Stimulated activated CD4-positive, alpha-beta T cell treated with anti-CD3 and anti-CD28 coated beads, Interleukin-1b, Interleukin-23, amount 100 ng/mL, for 24 hours (primary cell): ENCODE results near the gene EIF2B4.

Source experiments
- DNase-seq, 4 experiments: peaks; one replicate each; pipeline ENCODE4 v3.0.0-alpha.2; 2020; ENCODE audit warnings: low read depth in 4 of 4, low spot score in 1 of 4

EIF2B4 gene

DNA sequence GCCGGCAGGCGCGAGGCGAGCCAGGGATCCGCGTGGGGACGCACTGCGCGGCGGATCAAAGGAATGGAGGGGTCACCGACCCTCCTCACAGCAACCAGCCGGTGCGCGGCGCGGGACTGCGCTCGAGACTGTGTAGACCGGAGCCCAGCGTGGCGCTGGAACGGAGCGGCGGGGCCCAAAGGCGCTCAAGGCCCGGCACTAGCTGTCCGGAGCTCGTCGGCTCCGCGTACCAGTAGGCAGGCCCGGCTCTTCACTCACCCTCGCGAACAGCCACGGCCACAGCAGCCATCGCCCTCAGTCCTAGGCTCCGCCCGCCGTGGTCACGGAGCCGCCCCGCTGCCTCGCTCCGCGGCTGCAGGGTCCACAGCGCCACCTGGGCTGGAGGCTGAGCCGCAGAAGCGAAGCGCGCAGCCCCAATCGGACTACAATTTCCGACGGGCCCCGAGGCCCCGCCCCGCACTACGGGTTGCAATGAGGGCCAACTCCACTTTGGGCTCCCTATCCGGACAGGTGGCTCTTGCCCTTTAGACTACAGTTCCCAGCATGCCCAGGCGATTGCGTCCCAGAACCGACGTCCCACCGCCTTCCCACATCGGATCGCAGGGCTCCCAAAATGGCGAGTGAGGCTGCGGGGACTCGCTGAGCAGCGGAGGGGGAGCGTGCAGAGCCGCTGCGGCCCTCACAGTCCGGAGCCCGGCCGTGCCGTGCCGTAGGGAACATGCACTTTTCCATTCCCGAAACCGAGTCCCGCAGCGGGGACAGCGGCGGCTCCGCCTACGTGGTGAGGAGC is at the start of gene EIF2B4, which contains the start of gene SNX17:
TSS of gene EIF2B4 (minus strand) at position 313 of the 790 bp plus-strand sequence. CDS start at position 289, 24 bp downstream.
TSS of gene SNX17 (plus strand) at position 591 of the 790 bp plus-strand sequence. CDS start at position 719, 128 bp downstream.
- DNase-seq: peak; percentile 93 to 99 (median 97)

DNA sequence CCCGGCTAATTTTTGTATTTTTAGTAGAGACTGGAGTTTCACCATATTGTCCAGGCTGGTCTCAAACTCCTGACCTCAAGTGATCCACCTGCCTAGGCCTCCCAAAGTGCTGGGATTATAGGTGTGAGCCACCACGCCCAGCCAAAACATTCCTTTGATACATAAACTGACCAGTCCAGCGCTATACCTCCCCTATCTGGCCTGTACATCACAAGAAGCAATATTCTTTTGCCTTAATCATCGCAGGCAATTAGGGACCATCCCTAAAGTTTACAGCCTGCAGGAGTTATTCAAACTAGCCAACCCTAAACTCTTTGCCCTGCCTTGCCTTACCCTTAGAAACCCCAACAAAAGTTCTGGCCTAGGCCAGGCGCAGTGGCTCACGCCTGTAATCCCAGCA is 46.0 kb upstream of the EIF2B4 start:
- no peak for DNase-seq

DNA sequence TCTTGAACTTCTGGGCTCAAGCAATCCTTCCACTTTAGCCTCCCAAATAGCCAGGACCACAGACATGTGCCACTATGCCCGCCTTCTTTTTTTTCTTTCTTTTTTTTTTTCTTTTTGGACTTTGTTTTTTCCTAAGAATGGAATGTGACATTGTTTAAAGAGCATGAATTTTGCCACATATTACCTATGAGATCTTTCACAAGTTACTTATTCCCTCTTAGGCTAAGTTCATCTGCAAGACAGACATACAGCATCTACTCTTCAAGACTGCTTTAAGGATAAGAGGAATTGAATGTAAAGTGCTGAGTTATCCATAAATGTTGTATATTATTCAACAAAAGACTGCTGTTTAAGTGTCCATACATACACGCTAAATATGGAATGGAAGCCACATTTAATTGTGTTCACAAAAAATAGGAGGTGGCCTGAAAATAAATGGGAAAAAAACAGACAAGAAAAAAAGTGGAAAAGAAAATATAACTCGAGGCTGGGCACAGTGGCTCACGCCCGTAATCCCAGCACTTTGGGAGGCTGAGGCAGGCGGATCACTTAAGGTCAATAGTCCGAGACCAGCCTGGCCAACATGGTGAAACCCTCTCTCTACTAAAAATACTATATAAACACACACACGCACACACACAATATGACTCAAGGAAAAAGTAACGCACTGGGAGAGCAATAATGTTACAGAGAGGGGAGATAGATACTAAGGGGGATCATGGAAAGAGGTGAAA is 42.4 kb upstream of the EIF2B4 start:
- no peak for DNase-seq

DNA sequence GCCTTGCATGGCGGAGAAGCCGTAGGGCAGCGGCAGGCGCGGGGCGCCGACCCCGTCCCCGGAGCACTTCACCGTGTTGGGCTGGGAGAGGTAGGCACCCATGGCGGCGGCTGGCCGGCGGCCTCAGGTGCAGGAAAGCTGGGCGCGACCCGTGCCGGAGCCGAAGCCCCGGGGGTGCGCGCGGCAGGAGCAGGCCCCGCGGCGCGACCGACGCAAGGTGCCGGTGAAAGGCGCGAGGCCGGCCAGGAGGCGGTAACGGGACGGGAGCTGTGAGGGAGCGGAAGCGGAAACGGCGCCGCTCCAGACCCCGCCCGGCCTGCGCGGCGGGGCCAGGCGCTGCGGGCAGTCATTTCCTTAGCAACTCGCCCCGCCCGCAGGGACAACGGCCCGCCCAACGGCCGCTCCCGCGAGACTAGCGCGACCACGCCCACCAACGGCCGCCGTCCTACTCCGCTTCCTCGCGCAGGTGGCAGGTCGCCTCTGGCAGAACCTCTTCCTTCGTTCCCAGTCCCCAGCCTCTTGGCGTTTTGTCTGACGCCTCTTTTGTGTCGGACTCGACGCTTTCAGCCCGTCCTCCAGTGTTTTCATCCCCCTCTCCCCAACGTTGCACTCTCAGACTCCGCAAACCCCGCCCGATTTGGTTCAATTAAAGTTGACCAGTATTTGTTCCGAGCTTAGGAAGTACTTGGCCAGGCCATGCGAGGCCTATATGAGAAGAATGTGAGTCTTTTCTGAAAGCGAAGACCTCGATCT is 39.4 kb upstream of the EIF2B4 start, which contains the start of gene PPM1G:
TSS of gene PPM1G (minus strand) at position 271 of the 753 bp plus-strand sequence. CDS start at position 102, 169 bp downstream.
- peak; percentile 89 to 95 (median 95) for DNase-seq

DNA sequence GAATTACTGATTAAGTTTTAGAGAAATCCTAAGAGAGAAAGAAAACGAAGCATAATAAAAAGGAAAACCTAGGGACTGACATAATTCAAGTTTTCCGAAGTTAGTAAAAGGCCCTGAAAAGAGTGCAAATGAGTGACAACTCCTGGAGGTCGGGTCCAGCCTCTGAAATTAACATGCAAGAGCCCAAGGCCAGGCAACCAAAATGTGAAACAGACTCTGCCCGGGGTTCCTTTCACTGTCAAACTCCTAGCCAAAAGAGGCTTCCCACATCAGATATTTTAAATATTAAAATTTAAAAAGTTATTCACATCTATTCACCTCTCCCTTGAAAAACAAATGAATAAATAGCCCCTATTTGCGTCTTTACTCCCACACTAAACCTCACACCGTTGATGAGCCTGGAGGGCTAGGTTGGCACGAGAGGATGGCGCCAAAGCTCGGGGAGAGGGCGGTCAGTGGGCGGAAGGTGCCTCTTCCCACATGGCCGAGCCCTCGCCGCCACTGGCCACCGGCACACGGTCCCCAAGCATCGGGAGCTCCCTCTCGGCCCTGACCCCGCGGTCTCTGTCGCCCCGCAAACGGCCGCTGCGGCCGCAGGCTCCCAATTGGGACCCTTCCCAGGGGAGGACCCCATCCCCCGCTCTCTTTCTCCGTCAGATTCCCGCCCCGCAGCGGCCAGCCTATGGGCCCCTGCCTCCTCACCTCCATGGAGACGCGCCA is 38.6 kb upstream of the EIF2B4 start:
- peak in 1 of 4 experiments; percentile 15 for DNase-seq

DNA sequence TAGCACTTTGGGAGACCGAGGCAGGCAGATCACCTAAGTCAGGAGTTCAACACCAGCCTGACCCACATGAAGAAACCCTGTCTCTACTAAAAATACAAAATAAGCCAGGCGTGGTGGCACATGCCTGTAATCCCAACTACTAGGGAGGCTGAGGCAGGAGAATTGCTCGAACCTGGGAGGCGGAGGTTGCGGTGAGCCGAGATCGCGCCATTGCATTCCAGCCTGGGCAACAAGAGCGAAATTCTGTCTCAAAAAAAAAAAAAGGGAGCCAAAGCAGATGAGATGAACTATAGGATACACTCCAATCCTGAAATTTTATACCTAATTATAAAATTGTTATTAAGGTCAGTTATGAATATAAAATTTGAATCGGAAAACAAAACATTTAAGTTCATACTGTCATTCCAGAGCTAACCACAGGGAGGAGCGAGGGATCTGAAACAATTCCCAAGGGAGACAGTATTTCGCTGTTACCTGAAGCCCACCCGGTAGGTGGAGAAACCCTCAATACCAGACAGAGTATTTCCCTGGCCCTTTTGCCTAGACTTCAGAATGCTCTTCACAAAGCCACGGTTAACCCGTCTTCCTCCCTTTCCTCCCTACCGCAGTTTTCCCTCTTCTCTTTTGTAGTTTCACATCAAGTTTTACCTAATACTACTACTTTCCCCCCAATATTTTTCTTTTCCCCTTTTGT is 37.8 kb upstream of the EIF2B4 start:
- DNase-seq: no peak

DNA sequence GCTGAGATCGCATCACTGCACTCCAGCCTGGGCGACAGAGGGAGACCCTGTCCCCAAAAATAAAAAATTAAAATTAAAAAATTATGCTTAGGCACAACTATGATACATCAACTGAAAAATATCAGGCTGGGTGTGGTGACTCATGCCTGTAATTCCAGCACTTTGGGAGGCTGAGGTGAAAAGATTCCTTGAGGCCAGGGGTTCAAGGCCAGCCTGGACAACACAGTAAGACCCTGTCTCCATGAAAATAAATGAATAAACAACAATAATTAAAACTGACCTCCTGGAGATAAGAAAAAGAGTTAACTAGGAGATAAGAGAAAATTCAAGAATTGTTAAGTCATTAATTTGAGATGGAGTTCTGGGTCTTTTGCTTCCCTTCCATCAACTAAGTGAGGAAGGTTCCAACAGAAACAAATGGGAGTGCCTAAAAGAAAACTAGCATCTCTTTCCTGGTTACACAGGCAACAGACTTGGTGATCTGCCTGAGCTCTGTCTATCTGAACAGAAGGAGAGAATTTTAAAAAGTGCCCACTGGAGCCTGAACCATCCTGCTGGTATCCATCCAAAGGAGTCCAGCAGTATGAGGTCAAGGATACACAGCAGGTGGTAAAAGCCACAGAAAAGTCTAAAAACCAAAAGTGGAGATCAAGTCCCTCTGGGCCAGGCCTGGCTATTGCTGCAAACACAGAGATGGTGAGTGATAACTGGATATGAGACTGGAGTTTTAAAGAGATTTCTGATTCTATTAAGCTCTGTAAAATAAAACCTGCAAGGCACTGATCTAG is 30.4 kb upstream of the EIF2B4 start:
- DNase-seq: no peak

DNA sequence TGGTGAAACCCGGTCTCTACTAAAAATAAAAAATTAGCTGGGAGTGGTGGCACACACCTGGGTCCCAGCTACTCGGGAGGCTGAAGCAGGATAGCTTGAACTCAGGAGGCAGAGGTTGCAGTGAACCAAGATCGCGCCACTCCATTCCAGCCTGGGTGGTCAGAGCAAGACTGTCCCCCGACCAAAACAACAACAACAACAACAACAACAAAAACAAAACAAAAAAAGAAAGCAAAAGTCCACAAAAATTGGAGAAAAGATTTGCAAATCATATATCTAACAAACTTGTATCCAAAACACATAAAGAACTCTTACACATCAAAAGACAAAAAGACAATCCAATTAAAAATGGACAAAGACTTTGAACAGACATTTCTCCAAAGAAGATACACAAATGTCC is 28.8 kb upstream of the EIF2B4 start:
- DNase-seq: no peak

DNA sequence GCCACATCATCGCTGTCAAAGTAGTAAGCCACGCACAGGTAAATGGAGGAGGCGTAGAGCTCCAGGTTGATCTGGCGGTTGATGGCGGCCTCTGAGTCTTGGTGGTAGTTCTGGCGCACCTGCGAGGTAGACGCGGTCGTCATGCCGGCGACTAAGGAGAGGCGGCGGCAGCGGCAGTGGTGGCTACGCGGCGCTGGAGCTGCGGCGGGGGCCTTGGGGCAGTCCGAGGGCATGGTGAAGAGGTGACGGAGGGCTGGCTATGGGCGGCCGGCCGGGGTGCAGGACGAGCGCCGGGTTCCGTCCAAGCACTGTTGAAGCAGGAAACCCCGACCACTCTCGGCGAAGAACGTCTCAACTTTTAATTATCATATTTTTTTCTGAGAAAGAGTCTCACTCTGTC is 23.1 kb upstream of the EIF2B4 start:
- DNase-seq: no peak

DNA sequence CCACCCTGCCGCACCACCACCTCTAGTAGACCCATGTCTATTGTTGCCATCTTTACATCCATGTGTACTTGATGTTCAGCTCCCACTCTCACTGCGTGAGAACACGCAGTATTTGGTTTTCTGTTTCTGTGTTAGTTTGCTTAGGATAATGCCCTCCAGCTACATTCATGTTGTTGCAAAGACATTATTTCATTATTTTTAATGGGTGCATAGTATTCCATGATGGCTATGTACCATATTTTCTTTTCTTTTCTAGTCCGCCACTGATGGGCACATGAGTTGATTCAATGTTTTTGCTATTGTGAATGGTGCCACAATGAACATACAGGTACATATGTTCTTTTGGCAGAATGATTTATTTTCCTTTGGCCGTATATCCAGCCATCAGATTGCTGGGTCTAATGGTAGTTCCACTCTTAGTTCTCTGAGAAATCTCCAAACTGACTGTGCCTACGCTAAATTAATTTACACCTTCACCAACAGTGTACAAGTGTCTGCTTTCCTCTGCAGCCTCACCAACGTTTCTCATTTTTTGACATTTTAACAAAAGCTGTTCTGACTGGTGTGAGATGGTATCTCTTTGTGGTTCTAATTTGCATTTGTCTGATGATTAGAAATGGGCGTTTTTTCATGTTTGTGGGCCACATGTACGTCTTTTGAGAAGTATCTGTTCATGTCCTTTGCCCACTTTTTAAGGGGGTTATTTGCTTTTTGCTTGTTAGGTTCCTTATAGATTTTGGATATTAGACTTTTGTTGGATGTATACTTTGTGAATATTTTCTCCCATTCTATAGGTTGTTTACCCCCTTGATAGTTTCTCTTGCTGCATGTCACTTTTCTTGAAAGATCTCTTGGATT is 20.9 kb upstream of the EIF2B4 start:
- no peak for DNase-seq

DNA sequence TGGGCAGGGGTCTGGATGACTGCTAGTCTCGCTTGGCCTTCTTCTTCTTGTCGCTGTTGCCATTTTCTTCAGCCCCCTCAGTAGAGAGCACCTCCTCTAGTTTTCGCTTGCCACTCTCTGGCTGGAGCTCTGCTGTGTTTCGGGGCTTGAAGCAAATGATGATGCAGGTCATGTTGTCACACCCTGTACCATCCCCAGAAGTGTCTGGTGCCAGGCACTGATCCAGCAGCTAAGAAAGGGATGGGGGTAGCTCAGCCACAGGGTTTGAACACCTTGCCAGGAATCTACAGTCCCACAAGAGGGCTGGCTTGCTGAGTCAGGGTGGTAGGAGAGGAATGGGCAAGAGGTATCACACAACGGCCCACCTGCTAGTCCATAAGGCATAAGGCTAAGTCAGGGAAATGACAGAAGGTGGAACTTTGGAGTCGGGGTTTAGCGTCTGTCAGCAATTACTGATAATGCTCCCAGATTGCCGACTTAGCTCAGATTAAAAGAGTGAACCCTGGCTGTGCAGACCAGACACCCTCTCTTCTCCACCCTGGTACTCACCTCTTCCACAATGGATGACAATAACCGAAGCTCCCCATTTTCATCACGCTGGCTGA is 11.5 kb upstream of the EIF2B4 start:
- DNase-seq: no peak

DNA sequence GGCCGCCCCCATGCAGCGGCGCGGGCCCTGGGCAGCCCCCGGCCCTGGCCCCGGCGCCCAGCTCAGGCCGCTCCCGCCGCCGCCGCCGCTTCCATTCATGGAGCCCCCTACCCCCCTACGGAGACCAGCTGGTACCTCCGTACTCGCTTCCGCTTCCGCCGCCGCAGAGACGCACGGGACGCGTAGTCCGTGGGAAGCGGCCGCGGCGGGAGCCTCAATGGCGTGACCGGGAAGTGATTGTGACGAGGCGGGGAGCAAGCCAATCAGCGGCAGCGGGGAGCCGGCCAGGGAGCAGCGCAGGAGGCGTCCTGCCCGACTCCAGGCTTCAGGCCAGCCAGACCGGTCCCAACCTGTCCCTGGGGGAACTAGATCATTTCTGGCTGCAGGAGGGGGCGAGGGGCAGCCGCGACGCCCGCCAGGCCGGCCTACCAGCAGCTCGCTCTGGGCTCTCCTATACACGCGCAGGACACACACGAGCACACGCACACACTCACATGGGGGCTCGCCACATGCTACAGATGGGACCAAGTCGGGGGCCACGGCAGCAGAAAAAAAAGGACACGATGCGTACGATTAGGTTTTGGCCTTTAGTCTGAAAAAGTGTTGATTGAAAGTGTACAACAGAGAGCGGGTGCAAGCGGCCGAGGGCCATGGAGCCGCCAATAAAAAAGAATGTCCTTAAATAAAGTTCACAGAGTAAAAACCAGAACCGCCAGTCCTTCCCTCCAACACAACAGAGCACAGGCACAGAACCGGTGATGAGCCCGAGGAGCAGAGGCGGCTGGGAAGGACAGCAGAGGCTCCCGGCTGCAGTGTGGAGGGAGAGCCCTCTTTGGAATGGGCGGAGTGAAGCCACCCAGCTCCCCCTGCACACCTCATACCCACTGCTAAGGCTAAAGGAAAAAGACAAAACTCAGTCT is 10.7 kb upstream of the EIF2B4 start, which contains the start of gene ZNF513:
TSS of gene ZNF513 (minus strand) at position 109 of the 920 bp plus-strand sequence. CDS start 208 bp downstream, outside the sequence.
- peak; percentile 66 to 85 (median 76) for DNase-seq

DNA sequence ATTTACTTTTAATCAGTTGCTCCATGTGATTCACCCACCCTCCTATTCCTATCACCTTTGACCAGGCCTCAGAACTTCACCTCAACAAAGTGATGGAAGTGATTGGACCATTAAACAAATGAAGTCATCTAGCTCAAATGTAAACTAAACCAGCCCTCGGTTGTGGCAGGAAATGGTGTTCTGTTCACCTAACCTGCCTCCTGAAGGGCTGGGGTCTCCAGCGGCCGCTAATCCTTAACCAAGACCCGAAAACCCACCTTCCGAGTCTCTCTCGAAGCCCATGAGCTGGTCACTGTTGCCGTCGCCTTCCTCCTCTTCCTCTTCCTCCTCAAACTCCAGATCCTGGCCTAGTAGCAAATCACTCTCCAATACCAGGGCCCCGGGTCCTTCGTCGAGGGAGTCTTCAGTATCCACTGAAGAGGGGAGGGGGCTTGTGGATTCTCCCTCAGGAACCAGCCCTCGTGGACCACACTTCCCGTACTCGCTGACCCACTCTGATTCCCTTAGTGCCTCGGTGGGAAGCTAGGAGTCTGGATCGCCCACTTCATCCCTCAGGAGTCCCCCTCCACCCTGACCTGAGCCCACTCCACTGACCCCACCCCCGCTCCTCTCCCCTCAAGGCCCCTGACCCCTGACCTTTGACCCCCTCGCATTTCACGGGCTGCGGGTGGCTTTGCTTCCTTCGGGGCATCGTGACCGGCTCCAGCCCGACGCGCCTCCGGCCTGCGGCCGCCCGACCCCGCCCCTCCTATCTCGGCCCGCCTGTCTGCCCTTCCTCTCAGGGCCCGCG is 9.9 kb upstream of the EIF2B4 start:
- DNase-seq: no peak

DNA sequence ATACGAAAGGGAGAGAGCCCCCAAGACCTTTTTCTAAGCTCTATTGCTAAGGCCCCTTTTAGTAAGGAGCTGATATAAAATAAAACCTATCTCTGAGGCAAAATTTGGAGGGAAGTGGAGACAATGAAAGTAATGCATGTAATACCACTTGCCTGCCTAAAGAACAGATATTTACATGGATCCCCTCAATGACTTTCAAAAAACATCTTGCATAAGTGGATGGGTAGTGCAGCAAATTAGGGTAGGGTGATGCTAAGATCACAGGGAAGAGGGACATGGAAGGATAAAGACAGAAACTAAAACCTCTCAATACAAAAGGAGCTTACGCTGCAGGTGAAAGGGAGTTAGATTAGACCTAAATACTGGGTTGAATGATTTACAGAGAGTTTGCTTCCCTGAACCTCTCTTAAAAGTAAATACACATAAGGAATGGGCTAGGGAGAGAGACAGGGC is 9.3 kb upstream of the EIF2B4 start:
- DNase-seq: no peak

DNA sequence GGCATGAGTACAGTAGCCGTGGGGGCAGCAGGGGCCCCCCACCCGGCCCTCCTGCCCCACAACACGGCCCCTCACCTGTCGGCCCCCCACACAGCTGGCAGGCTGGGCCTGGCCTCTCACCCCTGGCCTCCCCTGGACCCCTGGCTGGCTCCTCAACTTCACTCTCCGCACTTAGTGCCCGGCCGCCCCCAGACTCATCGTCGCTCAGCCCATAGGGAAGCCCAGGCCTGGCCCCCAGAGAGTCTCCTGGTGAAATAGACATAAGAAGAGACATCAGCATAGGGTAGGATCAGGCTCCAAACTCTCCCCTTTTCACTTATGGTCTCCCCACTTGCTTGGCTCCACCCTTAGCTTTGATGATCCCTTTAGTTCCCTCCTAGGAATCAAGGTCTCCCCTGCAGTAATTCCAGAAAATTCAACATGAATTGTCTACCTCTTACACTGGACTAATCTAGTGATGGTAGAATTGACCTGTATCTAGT is 8.7 kb upstream of the EIF2B4 start:
- DNase-seq: no peak
